Inflammatory macrophage (primary cell): ENCODE data around the gene ZBED1.
"Not testable (repeated sequence)": the region's sequence is repeated elsewhere in the genome, so short reads cannot be mapped to it uniquely, and the experiment has no call there.

Source experiments
- DNase-seq, 2 donors: peaks; one replicate each; pipeline ENCODE4 v3.0.0-alpha.2; 2020 to 2022

The ZBED1 gene

DNA sequence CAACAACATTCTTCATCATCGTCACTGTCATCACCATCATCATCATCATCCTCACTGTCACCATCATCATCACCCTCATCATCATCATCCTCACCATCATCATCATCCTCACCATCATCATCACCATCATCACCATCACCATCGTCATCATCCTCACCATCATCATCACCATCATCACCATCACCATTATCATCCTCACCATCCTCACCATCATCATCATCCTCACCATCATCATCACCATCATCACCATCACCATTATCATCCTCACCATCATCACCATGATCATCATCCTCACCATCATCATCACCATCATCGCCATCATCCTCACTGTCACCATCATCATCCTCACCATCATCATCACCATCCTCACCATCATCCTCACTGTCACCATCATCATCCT lies 18.9 kb upstream of the ZBED1 start:
- not testable (repeated sequence) for DNase-seq

DNA sequence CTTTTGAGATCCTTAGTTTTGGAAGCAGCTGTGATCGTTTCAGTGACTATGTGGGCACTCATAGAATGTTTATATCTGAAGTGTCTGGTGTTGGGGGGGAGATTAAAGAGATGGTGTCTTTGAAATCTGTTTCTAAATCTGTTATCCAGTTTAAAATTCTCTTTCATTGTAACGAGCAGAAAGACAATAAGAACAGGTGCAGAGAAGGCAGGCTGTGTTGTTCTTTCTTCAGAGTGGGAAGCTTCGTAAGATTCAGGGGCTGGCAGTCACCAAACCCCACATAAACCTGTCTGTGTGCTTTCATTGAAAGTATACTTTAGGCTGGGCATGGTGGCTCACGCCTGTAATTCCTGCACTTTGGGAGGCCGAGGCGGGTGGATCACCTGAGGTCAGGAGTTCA lies 16.3 kb upstream of the ZBED1 start:
- DNase-seq = no peak

DNA sequence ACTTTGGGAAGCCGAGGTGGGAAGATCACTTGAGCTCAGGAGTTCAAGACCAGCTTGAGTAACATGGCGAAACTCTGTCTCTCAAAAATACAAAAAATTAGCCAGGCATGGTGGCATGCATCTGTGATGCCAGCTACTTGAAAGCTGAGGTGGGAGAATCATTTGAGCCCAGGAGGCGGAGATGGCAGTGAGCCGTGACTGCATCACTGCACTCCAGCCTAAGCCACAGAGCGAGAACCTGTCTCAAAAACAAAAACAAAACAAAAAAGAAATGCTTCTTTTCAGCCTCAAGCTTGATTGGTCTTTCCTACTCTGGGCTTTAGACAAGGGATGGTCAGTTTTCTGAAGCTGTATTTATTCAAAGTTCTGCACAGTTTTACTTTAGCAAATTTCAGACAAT lies 15.8 kb upstream of the ZBED1 start:
- no peak for DNase-seq

DNA sequence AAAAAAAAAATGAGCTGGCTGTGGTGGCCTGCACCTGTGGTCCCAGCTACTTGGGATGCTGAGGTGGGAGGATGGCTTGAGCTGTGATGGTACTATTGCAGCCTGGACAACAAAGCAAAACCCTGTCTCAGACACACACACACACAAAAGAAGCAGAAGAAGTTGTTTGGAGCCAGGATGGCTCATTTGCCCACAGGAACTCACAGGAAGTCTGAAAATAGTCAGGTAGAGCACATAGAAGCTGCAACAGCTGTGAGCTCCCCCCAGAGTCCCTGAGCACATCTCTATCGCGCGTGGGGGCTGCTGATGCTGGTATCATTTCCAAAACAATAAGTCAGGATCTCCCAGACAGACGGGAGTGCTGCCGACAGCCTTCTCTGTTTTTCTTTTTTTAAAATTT lies 13.4 kb upstream of the ZBED1 start:
- DNase-seq = no peak

DNA sequence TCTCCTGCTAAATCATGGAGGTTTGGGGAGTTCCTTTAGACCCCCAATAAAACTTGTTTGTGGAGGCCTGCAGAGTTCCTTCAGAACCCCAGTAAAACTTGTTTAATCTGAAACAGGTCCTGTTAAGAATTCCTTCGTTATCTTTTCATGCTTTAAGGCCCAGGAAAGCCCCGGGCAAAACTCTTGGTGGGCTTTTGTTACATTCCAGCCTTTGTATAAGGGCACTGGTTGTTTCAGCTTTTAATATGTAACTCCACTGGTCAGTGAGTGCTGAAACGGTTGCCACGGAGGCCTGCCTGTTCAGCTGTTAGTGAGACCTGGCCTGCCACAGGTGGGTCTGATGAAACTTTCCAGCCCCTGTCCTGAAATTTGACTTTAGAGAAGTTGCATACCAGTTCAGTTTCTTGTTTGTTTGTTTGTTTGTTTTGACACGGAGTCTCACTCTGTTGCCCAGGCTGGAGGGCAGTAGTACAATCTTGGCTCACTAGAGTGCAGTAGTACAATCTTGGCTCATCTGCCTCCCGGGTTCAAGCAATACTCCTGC lies 12.4 kb upstream of the ZBED1 start:
- DNase-seq = no peak

DNA sequence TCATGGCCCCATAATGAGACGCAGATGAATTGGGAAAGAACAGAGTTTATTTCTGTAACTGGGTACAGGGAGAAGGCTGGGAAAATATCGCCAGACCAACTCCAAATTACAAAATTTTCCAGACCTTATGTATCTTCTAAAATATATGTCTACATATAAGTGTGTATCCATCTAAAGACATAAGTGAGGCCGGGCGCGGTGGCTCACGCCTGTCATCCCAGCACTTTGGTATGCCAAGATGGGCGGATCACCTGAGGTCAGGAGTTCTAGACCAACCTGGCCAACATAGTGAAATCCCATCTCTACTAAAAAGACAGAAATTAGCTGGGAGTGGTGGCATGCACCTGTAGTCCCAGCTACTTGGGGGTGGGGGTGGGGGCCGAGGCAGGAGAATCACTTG lies 11.7 kb upstream of the ZBED1 start:
- DNase-seq = no peak

DNA sequence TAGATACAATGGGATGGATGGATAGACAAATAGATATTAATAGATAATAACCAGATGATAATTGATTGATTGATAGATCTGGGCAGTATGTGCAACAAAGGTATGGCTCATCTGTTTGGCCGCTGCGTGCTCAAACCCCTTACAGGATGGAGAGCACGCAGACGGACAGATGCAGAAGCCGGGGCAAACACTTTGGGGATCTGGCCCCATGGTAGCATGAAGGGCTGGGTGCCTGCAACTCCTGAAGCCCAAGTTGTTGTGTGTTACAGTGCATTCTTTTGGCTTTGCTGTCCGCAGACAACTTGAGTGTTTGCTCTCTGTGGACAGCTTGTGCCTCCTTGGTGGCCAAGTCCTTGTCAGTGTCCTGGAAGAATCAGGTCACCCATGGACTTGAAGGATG lies 10.6 kb upstream of the ZBED1 start:
- no peak for DNase-seq

DNA sequence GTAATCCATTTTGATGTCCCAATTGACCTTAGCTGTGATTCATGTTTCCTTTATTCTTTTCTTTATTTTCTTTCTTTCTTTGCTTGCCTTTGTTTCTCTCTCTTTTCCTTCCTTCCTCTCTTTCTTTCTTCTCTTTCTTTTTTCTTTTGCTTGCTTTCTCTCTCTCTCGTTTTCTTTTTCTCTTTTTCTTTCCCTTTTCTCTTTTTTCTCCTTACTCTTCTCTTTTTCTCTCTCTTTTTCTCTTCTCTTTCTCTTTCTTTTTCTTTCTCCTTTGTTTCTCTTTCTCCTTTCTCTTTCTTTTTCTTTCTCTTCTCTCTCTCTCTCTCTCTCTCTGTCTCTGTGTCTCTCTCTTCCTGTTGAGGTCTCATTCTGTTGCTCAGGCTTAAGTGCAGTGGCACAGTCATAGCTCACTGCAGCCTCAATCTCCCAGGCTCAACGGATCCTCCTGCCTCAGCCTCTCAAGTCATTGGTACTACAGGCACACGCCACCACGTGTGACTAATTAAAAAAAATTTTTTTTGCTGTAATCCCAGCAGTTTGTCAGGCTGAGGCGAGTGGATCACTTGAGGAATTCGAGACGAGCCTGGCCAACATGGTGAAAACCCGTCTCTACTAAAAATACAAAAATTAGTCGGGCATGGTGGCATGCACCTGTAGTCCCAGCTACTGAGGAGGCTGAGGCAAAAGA lies 8.0 kb upstream of the ZBED1 start:
- DNase-seq = no peak

DNA sequence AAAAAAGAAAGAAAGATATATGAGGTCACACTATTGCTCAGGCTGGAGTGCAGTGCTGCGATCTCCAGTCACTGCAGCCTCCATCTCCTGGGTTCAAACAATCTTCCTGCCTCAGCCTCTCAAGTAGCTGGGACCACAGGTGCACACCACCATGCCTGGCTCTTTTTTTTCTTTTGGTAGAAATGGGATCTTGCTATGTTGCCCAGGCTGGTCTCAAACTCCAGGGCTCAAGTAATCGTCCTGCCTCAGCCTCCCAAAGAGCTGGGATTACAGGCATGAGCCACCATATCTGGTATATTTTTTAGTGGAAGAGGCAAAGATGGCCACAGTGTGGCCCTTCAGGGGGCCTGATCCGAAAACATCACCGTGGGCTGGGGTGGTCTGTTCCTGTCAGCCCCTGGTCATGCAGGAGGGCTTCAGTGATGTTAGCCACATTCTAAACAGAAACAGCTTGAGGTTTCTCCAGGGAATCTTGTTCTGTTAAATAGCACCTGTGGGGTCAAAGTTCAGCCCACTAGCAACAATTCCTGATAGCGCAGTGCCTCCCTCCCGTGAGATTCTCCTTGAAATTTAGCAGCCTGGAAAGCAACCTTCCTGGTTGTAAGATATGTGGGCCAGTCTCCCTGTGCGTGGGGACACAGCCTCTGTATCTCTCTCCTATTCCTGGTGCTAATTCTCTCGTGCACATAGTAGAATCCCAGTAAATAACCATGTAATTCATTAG lies 7.3 kb upstream of the ZBED1 start:
- DNase-seq = no peak

DNA sequence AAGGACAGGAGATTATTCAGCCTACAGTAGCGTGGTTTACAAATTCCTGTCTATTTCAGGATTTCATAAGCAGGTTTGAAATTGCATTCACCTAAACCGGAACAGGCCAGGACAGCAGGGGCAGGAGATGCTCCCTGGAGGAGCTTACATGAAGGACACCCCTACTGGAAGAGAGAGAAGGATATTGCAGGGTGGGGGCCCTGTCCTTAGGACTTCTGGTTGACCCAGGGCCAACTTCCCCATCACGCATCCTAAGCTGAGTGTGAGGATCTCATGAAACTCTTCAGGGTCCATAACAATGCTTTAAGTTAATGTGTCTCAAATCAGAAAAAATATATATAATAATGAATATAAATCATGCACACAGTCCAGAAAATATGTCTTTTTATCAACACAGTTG lies 6.4 kb upstream of the ZBED1 start:
- no peak for DNase-seq

DNA sequence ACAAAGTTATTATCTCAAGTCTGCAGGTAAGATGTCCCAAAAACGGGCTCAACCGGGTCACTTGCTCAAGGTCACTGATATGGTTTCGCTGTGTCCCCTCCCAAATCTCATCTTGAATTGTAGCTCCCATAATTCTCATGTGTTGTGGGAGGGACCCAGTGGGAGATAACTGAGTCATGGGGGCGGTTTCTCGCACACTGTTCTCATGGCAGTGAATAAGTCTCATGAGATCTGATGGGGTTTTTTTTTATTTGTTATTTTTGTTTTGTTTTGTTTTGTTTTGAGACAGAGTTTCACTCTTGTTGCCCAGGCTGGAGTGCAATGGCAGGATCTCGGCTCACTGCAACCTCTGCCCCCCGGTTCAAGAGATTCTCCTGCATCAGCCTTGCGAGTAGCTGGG lies 4.6 kb upstream of the ZBED1 start:
- DNase-seq = peak in 1 of 2 donors; percentile 27

DNA sequence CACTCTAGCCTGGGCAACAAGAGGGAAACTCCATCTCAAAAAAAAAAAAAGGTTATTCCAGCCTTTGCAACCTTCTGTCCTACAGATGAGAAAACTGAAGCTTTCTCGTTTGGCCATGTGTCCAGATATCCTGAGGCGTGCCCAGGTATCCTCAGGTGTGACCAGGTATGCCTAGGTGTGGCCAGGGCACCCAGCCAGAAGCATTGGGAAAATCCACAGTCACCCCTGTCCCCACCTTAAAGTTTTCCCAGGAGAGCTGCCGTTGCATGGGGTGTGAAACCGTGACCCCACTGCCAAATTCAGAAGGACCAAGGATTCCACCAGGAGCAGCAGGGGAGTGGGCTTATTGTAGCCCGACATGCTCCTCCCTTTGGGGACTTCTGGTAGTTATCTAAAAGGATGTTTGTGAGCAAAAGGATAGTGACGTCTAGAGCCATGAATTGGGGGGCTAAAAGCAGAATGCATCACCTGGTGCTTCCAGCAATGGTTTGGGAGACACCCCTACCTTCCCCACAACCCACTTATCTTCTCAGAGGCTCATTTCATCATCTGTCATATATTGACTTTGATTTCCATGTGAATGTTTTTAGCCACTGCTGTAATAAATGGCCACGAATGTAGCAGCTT lies 4.0 kb upstream of the ZBED1 start:
- DNase-seq = no peak

DNA sequence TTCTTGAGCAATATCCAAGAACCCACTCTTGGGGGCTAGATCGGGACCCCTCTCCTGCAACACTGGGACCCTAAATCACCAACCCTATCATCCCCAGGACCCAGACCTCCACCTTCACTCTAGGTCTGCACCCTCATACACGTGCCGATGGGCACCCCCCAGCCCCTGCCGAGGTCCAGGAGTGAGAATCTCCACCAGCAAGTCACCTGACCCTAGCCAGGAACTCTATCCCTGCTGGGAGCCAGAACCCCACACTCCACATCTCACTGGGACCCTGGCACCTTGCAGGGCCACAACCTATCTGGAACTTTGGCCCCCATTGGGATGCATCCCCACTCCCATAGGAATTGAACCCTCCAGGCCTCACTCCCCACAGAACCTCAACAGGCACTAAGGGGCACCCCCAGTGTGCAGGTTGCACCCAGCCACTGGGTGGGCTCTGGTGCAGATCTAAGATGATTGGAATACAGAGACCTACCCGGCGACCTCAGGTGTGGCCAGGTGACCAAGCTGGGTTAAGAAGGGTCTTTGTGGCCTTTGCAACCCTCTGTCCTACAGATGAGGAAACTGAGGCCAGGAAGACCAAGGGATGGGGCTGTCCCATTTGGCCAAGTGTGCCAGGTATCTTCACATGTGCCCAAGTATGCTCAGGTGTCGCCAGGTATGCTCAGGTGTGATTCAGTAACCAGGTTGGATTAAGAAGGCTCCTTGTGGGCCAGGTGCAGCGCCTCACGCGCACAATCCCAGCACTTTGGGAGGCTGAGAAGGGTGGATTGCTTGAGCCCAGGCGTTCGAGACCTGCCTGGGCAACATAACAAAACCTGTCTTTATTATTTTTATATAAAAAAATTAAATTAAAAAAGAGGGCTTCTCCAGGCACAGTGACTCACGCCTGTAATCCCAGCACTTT lies 3.1 kb upstream of the ZBED1 start:
- no peak for DNase-seq

DNA sequence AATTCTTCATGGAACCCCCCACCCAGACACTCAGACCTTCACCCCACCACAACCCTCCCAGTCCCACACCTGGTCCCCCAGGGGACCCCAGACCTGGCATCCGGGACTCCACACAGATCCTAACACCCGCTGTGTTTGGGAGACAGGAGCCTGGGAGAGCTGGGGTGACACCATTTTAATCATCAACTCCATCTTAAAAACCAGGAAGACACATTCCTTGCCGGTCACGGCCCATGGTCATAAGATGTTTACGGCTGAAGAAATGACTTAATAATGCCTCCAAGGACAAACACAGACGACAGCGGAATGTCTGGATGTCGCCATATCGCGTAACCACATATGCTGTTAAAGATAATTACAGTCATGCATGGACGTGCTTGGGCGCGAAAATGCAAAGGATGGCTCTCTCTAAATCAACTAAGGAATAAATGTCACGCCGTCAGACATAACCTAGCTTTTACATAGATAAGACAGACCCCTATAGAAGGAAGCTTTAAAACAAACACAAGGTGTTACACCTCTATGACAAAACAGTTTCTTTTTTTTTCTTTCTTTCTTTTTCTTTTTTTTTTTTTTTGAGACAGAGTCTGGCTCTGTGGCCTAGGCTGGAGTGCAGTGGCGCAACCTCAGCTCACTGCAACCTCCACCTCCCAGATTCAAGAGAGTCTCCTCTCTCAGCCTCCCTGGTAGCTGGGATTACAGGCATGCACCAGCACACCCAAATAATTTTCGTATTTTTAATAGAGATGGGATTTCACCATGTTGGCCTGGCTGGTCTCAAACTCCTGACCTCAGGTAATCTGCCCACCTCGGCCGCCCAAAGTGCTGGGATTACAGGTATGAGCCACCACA lies 2.1 kb upstream of the ZBED1 start:
- DNase-seq = peak; percentile 41 to 47

DNA sequence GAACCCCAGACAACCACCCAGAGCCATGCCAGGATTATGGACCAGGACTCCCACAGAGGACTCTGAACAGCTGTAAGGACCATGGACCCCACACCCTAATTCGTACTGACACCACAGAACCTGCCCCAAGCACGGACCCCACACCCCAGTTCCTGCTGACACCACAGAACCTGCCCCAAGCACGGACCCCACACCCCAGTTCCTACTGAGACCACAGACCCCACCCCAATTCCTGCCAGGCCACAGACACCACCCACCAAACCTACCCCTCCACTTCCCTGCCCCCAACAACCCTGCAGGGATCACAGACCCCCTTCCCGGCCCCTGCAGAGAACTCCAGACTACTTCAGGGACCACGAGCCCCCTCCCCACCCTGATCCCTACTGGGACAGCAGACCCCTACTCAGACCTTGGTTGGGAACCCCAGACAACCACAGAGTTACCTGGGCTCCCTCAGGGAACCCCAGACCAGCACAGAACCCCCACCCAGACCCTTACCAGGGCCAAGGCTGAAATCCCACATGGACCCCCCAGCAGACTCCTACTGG lies 1.4 kb upstream of the ZBED1 start:
- no peak for DNase-seq

DNA sequence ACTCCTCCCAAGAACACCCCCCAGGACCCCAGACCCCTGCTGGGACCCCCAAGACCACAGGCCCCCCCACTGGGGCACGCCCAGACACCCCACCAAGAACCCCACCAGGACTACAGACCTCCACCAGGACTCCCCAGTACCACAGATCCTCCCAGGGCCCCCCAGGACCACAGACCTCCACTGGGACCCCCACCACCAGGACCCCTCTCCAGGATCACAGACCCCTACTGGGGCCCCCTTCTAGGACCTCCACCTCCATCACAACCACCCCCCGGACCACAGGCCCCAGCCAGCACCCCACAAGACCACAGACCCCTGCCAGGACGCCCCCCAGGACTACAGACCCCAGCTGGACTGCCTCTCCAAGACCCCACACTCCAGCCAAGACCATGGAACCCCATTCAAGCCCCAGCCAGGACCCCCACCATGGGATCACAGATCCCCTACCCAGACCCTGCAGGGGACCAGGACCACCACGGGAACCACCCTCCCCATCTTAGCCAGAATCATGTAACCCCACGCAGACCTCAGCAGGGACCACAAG lies 855 bp upstream of the ZBED1 start:
- DNase-seq = no peak

DNA sequence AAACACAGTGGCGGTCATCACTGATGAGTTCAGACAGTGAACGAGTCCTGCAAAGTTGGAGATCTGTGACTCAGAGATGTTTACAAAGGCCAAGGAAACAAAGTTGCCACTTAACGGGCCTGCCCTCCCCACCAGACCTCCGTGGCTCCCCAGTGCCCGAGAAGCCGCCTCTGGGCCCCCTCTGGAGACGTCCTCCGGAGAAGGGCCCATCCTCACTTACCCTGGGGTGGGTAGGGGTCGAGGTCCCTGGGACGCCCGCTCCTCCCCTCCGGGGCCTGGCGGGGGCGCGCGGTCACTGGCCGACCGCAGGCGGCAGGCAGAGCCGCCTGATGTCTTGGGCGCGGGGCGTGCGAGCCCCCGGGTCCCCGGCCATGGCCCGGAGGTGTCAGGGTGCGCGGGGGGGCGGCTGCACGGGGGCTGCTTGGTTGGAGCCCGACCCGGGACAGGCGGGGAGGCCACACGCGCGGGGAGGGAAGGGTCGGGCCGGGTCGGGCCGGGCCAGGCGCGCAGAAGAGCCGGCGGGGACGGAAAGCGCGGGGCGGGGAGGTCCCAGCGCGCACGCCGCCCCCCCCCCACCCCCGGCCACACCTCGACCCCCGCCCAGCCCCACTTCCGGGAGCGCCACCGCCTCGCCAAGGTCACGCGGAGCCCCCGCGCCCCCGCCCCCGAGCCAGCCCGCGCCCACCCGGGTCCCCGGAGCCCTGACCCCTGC lies 529 bp downstream of the ZBED1 start:
- peak; percentile 22 to 27 for DNase-seq

DNA sequence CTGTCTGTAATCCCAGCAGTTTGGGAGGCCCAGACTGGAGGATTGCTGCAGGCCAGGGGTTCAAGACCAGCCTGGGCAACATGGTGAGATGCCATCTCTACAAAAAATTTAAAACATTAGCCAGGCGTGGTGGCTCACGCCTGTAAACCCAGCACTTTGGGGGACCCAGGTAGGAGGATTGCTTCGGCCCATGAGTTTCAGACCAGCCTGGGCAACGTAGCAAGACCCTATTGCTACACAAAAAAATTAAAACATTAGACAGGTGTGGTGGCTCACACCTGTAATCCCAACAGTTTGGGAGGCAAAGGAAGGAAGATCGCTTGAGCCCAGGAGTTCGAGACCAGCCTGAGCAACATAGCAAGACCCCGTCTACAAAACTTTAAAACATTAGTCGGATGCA lies 1.3 kb downstream of the ZBED1 start:
- no peak for DNase-seq

DNA sequence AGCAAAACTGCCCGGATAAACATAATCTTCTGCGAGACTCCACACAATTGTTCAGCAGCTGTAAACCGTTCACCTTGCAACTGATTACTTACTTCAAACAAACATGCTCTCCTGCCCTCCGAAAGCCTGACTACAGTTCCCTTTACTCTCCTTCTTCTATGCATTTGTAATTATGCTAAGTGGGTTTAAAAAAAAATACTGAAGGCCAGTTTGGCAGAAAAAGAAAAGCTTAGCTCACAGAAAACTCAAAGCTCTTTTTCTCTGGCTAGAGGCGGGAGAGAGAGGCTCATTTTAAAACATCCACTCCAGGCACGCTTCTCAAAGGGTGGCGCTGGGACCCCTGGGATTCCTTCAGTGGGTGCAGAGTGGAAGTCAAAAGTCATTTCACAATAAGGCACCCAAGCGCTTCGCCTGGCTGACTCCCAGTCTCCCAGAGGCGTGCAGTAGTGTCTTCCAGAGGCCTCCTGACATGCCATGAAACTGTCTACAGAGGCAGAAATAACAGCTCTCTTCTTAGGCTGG lies 1.9 kb downstream of the ZBED1 start:
- peak; percentile 27 to 51 for DNase-seq
